Astrocyte (in vitro differentiated cells and primary cell): Measurements from ENCODE around the gene LRMDA. TPM values are rescaled to one million over a fixed set of nuclear protein-coding genes. Genes with fewer than 3 reads are reported as not detected.

Experiments
- DNase-seq: peaks from one replicate; pipeline ENCODE4 v3.0.0-alpha.2; 2010; ENCODE audit warnings: low read depth
- FAIRE-seq: peaks from 2 replicates; lab custom pipeline; 2011; peaks lifted over from hg19 to GRCh38; lab: Jason Lieb, UNC
- H2AFZ ChIP-seq: 2 replicates; pipeline ENCODE4 v1.6.0; 2012; ENCODE audit warnings: low read depth, low read length, inconsistent platforms
- H3K27ac ChIP-seq: 2 replicates; pipeline ENCODE4 v1.5.1; 2011; ENCODE audit warnings: low read depth, low read length, inconsistent platforms
- H3K27me3 ChIP-seq: 2 replicates; pipeline ENCODE4 v1.6.0; 2011; ENCODE audit warnings: low read length, inconsistent platforms; ENCODE audit not compliant: insufficient read depth
- H3K36me3 ChIP-seq: 2 replicates; pipeline ENCODE4 v1.5.1; 2011; ENCODE audit warnings: low read length, inconsistent platforms; ENCODE audit not compliant: insufficient read depth
- H3K4me1 ChIP-seq: 2 replicates; pipeline ENCODE4 v1.5.1; 2011; ENCODE audit warnings: low read length, inconsistent platforms; ENCODE audit not compliant: insufficient read depth
- H3K4me2 ChIP-seq: 2 replicates; pipeline ENCODE4 v1.6.0; 2012; ENCODE audit warnings: low read length, inconsistent platforms
- H3K4me3 ChIP-seq: 2 replicates; pipeline ENCODE4 v1.5.1; 2011; ENCODE audit warnings: low read depth, mild to moderate bottlenecking, low read length, inconsistent platforms; ENCODE audit not compliant: insufficient read depth
- H3K79me2 ChIP-seq: 2 replicates; pipeline ENCODE4 v1.6.0; 2012; ENCODE audit warnings: mild to moderate bottlenecking, low read length, inconsistent platforms; ENCODE audit not compliant: insufficient read depth
- H3K9ac ChIP-seq: 2 replicates; pipeline ENCODE4 v1.6.0; 2012; ENCODE audit warnings: mild to moderate bottlenecking, low read length, inconsistent platforms
- H3K9me3 ChIP-seq: 2 replicates; pipeline ENCODE4 v1.5.1; 2012; ENCODE audit warnings: low read depth, mild to moderate bottlenecking, low read length, inconsistent platforms; ENCODE audit not compliant: insufficient read depth
- H4K20me1 ChIP-seq: 2 replicates; pipeline ENCODE4 v1.6.0; 2012; ENCODE audit warnings: low read length, inconsistent platforms; ENCODE audit not compliant: insufficient read depth
- H3K27ac Mint-ChIP-seq: one replicate; pipeline ENCODE4 v1.8.0; 2021; ENCODE audit warnings: mild to moderate bottlenecking, mixed read lengths; ENCODE audit not compliant: unreplicated experiment
- H3K27me3 Mint-ChIP-seq: one replicate; pipeline ENCODE4 v1.8.0; 2021; ENCODE audit warnings: low read depth, mixed read lengths; ENCODE audit not compliant: unreplicated experiment
- H3K36me3 Mint-ChIP-seq: one replicate; pipeline ENCODE4 v1.8.0; 2021; ENCODE audit warnings: low read depth, mixed read lengths; ENCODE audit not compliant: unreplicated experiment
- H3K4me1 Mint-ChIP-seq: one replicate; pipeline ENCODE4 v1.8.0; 2021; ENCODE audit warnings: low read depth, mixed read lengths; ENCODE audit not compliant: unreplicated experiment
- H3K4me3 Mint-ChIP-seq: one replicate; pipeline ENCODE4 v1.8.0; 2021; ENCODE audit warnings: mild to moderate bottlenecking, moderate library complexity, mixed read lengths; ENCODE audit not compliant: unreplicated experiment
- H3K9me3 Mint-ChIP-seq: one replicate; pipeline ENCODE4 v1.8.0; 2021; ENCODE audit warnings: mild to moderate bottlenecking, mixed read lengths; ENCODE audit not compliant: unreplicated experiment
- CTCF ChIP-seq: IDR thresholded peaks from 2 replicates; pipeline ENCODE4 v1.5.1; 2011; ENCODE audit warnings: low read depth, mild to moderate bottlenecking, inconsistent platforms, low read length, moderate library complexity; ENCODE audit not compliant: insufficient read depth
- EZH2 ChIP-seq: IDR thresholded peaks from 2 replicates; pipeline ENCODE4 v1.6.1; 2012; ENCODE audit warnings: mild to moderate bottlenecking, low read length, inconsistent platforms; ENCODE audit not compliant: insufficient read depth
- total RNA-seq: library from RNA; stranded (reverse); gene quantifications from 2 replicates; pipeline ENCODE4 v1.2.1, GENCODE V29; 2021

Gene LRMDA
- total RNA-seq, 1 donor from 2014 or later = 2.7 TPM

DNA sequence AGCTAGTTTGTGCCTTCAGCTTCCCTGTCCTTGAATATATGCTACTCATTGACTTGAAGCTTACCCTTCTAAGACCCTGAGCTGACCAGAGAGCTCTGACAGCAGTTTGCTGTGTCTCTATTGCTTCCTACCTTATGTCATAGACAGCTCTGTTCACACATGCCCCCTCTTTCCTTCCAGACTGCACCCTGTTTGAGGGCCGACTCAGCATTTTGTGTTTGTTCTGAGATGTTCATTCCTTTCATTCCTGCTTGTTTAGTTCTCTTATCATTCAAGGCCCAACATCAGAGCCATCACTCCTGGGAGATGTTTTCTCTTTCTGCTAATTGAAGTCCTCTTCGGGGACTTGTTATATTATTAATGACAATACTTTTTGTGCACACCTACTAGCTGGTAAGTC is 518.9 kb downstream of the LRMDA start:
- no peak overlapping the region for H3K9ac ChIP-seq

GRCh38 chr10:75950997-75951589 is 519.7 kb downstream of the LRMDA start:
- H3K9ac ChIP-seq = no peak overlapping the region
- H3K4me3 Mint-ChIP-seq = peak overlapping the region; percentile 16
- no peaks in the 10 kb centered on the region for H3K9me3 ChIP-seq
- no peak overlapping the region for H3K4me2 ChIP-seq
- H3K9me3 Mint-ChIP-seq = no peaks in the 10 kb centered on the region
- no peaks in the 10 kb centered on the region for H3K79me2 ChIP-seq
- no peak overlapping the region for H2AFZ ChIP-seq
- H3K36me3 ChIP-seq = no peaks in the 10 kb centered on the region
- H3K27ac ChIP-seq = no peak overlapping the region
- H3K4me1 Mint-ChIP-seq = peaks cover 11% of the 10 kb centered on the region
- peaks cover 4% of the 10 kb centered on the region for H3K27me3 Mint-ChIP-seq
- FAIRE-seq (no peak), DNase-seq (no peak)
- H3K4me1 ChIP-seq = no peaks in the 10 kb centered on the region
- H4K20me1 ChIP-seq = no peaks in the 10 kb centered on the region
- no peak for TF ChIP-seq EZH2
- no peak for TF ChIP-seq CTCF
- peaks cover 2% of the 10 kb centered on the region for H3K27me3 ChIP-seq
- H3K27ac Mint-ChIP-seq = no peak overlapping the region
- H3K36me3 Mint-ChIP-seq = peaks cover 2% of the 10 kb centered on the region
- no peak overlapping the region for H3K4me3 ChIP-seq

More for the DNA sequence above, 518.9 kb downstream of the LRMDA start:
- peak overlapping the region; percentile 68 for H3K27ac Mint-ChIP-seq
- Histone ChIP-seq H3K27ac (no peak overlapping the region), H3K4me1 (no peaks in the 10 kb centered on the region), H4K20me1 (no peaks in the 10 kb centered on the region), H3K4me3 (no peak overlapping the region), H3K4me2 (no peak overlapping the region), H3K79me2 (no peaks in the 10 kb centered on the region), H3K27me3 (peaks cover 2% of the 10 kb centered on the region), H2AFZ (no peak overlapping the region), H3K36me3 (no peaks in the 10 kb centered on the region), H3K9me3 (no peaks in the 10 kb centered on the region)
- H3K9me3 Mint-ChIP-seq = peaks cover 2% of the 10 kb centered on the region
- DNase-seq = no peak
- peaks cover 4% of the 10 kb centered on the region for H3K27me3 Mint-ChIP-seq
- peaks cover 11% of the 10 kb centered on the region for H3K4me1 Mint-ChIP-seq
- no peak overlapping the region for H3K4me3 Mint-ChIP-seq
- TF ChIP-seq EZH2 (no peak), CTCF (no peak)
- FAIRE-seq = no peak
- peaks cover 2% of the 10 kb centered on the region for H3K36me3 Mint-ChIP-seq

DNA sequence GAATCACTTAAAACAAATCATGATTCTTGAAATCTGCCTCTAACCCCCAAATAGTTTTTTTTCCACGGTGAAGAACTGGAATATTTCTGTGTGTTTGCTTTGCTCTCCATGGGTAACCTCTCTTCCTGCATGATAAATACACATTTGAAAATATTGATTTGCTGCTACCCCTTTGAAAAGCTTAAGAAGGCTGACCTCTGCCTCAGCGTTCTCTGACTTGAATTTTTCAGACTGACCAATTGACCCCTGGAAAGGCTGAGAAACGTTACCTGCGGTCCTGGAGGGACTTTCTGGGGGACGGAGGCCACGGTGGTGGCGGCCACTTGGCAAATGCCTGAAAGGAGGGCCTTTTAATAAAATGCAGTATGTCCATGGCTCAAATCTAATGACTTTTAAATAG is 520.2 kb downstream of the LRMDA start:
- Histone ChIP-seq H3K36me3 (no peaks in the 10 kb centered on the region), H3K79me2 (no peaks in the 10 kb centered on the region), H4K20me1 (no peaks in the 10 kb centered on the region), H3K9me3 (no peaks in the 10 kb centered on the region), H3K27me3 (peaks cover 2% of the 10 kb centered on the region), H2AFZ (no peak overlapping the region), H3K4me1 (no peaks in the 10 kb centered on the region), H3K4me2 (no peak overlapping the region), H3K4me3 (no peak overlapping the region), H3K9ac (no peak overlapping the region), H3K27ac (no peak overlapping the region)
- Mint-ChIP-seq H3K27me3 (peaks cover 4% of the 10 kb centered on the region), H3K9me3 (peaks cover 2% of the 10 kb centered on the region), H3K4me3 (no peak overlapping the region), H3K27ac (no peak overlapping the region), H3K36me3 (peaks cover 2% of the 10 kb centered on the region), H3K4me1 (peaks cover 14% of the 10 kb centered on the region)
- no peak for TF ChIP-seq CTCF
- TF ChIP-seq EZH2 = no peak
- FAIRE-seq (no peak), DNase-seq (no peak)
